ENCODE measurements around the gene FAM131C. TPM values are rescaled to one million over a fixed set of nuclear protein-coding genes. Genes with fewer than 3 reads are reported as not detected.

The FAM131C gene
- total RNA-seq, 1 donor, result 0.36 TPM

- no peak overlapping the region for H3K27ac ChIP-seq (ENCODE audit: low read depth, low read length)
- H2AFZ ChIP-seq (ENCODE audit: low read length), result no peak overlapping the region
- TF ChIP-seq, protein P1, sequence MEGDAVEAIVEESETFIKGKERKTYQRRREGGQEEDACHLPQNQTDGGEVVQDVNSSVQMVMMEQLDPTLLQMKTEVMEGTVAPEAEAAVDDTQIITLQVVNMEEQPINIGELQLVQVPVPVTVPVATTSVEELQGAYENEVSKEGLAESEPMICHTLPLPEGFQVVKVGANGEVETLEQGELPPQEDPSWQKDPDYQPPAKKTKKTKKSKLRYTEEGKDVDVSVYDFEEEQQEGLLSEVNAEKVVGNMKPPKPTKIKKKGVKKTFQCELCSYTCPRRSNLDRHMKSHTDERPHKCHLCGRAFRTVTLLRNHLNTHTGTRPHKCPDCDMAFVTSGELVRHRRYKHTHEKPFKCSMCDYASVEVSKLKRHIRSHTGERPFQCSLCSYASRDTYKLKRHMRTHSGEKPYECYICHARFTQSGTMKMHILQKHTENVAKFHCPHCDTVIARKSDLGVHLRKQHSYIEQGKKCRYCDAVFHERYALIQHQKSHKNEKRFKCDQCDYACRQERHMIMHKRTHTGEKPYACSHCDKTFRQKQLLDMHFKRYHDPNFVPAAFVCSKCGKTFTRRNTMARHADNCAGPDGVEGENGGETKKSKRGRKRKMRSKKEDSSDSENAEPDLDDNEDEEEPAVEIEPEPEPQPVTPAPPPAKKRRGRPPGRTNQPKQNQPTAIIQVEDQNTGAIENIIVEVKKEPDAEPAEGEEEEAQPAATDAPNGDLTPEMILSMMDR (IDR thresholded peaks at IDR 0.05; ENCODE audit: extremely low read depth, low read depth, low read length), result no peak
- no peaks in the 10 kb centered on the region for H3K36me3 ChIP-seq (ENCODE audit: insufficient read depth, low read length)
- peaks cover 33% of the 10 kb centered on the region for H3K4me1 ChIP-seq (ENCODE audit: insufficient read depth, low read length)
- no peaks in the 10 kb centered on the region for H3K27me3 ChIP-seq (ENCODE audit: insufficient read depth, low read length)
- no peaks in the 10 kb centered on the region for H4K20me1 ChIP-seq (ENCODE audit: insufficient read depth, low read length)
- peak; percentile 91 for DNase-seq (ENCODE audit: insufficient read length, low spot score, missing footprints)
- peak overlapping the region; percentile 41 for H3K4me2 ChIP-seq (ENCODE audit: insufficient read depth, low read length)
- H3K4me3 ChIP-seq (ENCODE audit: insufficient read depth, low read length), result peak overlapping the region; percentile 65
- peaks cover 10% of the 10 kb centered on the region for H3K79me2 ChIP-seq (ENCODE audit: insufficient read depth, low read length)
- no peaks in the 10 kb centered on the region for H3K9me3 ChIP-seq (ENCODE audit: low read depth, low read length)
Measured at GRCh38 chr1:16012590-16013219, 60.7 kb downstream of the FAM131C start.

GRCh38 chr1:16011936-16012589 is 61.4 kb downstream of the FAM131C start:
- DNase-seq (ENCODE audit: insufficient read length, low spot score, missing footprints), result peak; percentile 9
- Histone ChIP-seq H4K20me1 (ENCODE audit: insufficient read depth, low read length) (no peaks in the 10 kb centered on the region), H3K4me1 (ENCODE audit: insufficient read depth, low read length) (peaks cover 26% of the 10 kb centered on the region), H2AFZ (ENCODE audit: low read length) (no peak overlapping the region), H3K36me3 (ENCODE audit: insufficient read depth, low read length) (no peaks in the 10 kb centered on the region), H3K4me2 (ENCODE audit: insufficient read depth, low read length) (peak overlapping the region; percentile 41), H3K9me3 (ENCODE audit: low read depth, low read length) (no peaks in the 10 kb centered on the region), H3K27me3 (ENCODE audit: insufficient read depth, low read length) (no peaks in the 10 kb centered on the region), H3K79me2 (ENCODE audit: insufficient read depth, low read length) (peaks cover 5% of the 10 kb centered on the region), H3K27ac (ENCODE audit: low read depth, low read length) (no peak overlapping the region), H3K4me3 (ENCODE audit: insufficient read depth, low read length) (no peak overlapping the region)
- TF ChIP-seq, protein P1 (IDR thresholded peaks at IDR 0.05; ENCODE audit: extremely low read depth, low read depth, low read length), result no peak

DNA sequence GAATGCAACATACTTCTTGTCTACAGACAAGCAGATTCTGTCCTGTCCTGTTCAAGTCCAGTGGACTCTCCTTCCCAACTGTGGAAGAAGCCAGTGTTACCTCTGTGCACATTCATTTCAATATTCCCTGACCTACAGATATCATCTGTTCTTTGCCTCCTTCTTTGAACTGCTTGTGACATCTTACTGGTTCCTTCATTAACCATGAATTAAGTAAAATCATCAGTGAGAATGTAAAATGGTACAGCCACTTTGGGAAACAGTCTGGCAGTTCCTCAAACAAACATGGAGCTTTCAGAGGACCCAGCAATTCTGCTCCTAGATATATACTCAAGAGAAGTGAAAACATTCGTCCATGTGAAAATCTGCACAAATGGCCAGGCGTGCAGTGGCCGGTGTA is 62.6 kb downstream of the FAM131C start:
- Histone ChIP-seq H3K27ac (ENCODE audit: low read depth, low read length) (no peak overlapping the region), H3K4me2 (ENCODE audit: insufficient read depth, low read length) (no peak overlapping the region), H3K27me3 (ENCODE audit: insufficient read depth, low read length) (no peaks in the 10 kb centered on the region), H3K4me3 (ENCODE audit: insufficient read depth, low read length) (no peak overlapping the region), H4K20me1 (ENCODE audit: insufficient read depth, low read length) (no peaks in the 10 kb centered on the region), H3K9me3 (ENCODE audit: low read depth, low read length) (no peaks in the 10 kb centered on the region), H2AFZ (ENCODE audit: low read length) (no peak overlapping the region), H3K4me1 (ENCODE audit: insufficient read depth, low read length) (peaks cover 15% of the 10 kb centered on the region), H3K36me3 (ENCODE audit: insufficient read depth, low read length) (no peaks in the 10 kb centered on the region), H3K79me2 (ENCODE audit: insufficient read depth, low read length) (no peaks in the 10 kb centered on the region)
- TF ChIP-seq, protein P1 (IDR thresholded peaks at IDR 0.05; ENCODE audit: extremely low read depth, low read depth, low read length), result no peak
- DNase-seq (ENCODE audit: insufficient read length, low spot score, missing footprints), result peak; percentile 17

DNA sequence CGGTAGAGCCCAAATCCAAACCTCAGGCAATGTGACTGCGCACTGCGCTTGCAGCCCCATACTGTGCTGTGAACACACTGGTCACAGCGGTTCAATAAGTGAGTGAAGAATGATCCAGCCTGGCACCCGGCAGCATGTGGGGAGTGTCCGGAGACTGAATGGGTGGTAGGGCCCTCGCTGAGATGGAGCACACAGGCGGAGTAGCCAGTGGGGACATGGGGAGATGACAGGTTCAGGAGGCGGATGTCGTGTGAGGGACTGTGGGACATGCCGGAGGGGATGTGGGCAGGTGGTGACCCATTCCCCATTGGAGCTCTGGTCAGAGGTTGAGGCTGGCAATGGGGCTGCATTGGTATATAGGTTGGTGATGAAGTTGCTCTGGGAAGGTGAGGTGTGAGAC is 63.8 kb downstream of the FAM131C start:
- Histone ChIP-seq H3K4me3 (ENCODE audit: insufficient read depth, low read length) (no peak overlapping the region), H4K20me1 (ENCODE audit: insufficient read depth, low read length) (no peaks in the 10 kb centered on the region), H3K27ac (ENCODE audit: low read depth, low read length) (no peak overlapping the region), H3K79me2 (ENCODE audit: insufficient read depth, low read length) (no peaks in the 10 kb centered on the region), H3K4me2 (ENCODE audit: insufficient read depth, low read length) (no peak overlapping the region), H3K36me3 (ENCODE audit: insufficient read depth, low read length) (no peaks in the 10 kb centered on the region), H3K9me3 (ENCODE audit: low read depth, low read length) (no peaks in the 10 kb centered on the region), H3K27me3 (ENCODE audit: insufficient read depth, low read length) (no peaks in the 10 kb centered on the region), H2AFZ (ENCODE audit: low read length) (no peak overlapping the region), H3K4me1 (ENCODE audit: insufficient read depth, low read length) (peaks cover 12% of the 10 kb centered on the region)
- TF ChIP-seq, protein P1 (IDR thresholded peaks at IDR 0.05; ENCODE audit: extremely low read depth, low read depth, low read length), result no peak
- DNase-seq (ENCODE audit: insufficient read length, low spot score, missing footprints), result no peak

All from osteoblast (primary cell).